ENCODE results near the gene TTLL13.
"Not testable (repeated sequence)": the region's sequence is repeated elsewhere in the genome, so short reads cannot be mapped to it uniquely, and the experiment has no call there.

The TTLL13 gene

DNA sequence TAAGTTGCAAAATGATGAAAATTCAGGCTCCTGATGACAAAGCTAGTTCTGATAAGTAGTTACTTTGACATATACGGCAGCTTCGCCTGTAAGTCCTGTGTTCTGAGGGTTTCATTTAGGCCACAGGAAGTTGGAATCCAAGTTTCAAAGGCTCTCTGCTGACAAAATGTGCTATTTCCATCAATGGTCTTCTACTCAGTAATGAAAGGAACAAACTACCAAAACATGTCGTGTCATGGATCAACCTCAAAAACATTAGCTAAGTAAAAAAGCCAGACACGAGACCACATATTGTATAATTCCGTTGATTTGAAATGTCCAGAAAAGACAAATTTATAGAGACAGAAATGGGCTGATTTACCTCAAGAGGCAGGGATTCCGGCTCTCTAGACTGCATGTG, 38.6 kb downstream of the TTLL13 start:
- no peak for DNase-seq

DNA sequence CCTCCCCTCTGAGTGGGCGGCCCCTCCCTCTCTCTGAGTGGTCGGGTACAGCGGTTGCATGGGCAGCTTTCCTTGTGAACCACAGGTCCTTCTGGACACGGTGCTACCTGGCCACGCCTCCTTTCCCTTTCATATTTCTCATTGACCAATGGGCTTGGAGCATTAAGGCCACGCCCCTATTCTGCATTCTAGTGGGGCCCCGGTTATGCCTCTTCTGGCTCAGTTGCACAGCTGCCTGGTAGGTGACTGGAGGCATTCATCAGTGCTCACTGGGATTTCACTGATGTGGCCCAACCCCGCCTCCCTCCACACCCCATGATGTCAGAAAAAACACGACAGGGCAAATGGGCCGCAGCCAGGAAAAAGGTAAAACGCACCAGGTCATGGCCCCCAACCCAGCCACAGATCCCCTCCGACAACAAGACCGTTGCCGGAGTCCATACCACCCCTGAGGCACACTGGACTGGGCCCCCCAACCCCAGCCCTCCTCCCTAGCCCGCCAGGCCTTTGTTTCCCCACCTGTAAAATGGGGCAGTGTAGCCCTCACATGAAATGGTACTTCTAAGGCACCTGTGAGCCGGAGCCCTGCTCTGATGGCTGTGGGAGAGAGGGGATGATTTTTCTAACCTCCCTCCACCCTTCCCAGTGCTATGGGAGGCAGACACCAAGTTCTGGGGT, 42.5 kb downstream of the TTLL13 start:
- DNase-seq, result no peak

DNA sequence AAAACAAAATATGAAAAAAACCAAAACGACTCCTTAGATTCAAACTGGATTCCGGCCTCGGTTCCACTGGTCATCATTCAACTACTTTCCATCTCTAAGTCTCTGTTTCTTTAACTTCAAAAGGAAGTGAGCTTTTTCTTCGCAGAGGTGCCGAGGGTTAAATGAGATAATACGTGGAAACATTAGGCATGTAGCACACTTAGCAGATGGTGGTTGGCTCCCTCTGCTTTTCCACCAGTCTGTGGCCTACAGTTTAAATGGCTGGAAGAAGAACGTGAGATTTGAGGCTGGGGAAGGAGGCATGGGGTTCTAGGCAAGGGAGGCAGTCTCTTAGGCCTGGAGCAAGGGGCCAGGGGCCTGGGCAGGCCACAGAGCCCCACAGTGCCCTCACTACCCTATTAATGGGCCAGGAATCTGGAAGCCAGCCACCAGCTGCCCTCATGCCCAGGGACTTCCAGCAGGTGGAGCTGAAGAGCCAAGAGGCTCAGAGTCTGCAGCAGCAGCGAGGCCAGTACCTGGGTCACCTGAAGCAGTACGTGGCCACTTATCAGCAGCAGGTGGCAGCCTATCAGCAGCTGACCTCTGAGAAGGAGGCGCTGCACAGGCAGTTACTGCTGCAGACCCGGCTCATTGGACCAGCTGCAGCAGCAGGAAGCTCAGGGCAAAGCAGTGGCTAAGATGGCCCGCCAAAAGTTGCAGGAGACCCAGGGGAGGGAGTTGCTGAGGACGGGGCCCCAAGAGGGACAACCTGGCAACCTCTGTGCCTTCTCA, 43.9 kb downstream of the TTLL13 start:
- peak; percentile 52 for DNase-seq

DNA sequence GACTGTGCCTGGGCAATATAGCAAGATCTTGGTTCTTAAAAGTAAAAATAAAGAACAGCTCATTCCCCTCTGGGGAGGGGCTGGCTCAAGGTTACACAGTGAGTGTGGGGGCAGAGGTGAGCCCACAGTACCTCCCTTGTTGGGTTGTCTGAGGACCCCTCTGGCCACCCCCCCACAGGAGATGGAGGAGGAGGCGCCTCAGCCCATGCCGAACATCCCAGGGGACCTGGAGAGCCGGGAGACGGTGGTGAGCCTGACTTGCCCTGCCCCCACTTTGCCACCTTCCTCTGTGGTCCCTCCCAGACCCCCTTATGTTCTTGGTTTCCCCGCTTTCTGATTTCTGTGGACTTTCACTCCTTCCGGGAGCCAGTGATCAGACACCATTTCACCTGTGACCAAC, 44.8 kb downstream of the TTLL13 start:
- DNase-seq, result no peak

DNA sequence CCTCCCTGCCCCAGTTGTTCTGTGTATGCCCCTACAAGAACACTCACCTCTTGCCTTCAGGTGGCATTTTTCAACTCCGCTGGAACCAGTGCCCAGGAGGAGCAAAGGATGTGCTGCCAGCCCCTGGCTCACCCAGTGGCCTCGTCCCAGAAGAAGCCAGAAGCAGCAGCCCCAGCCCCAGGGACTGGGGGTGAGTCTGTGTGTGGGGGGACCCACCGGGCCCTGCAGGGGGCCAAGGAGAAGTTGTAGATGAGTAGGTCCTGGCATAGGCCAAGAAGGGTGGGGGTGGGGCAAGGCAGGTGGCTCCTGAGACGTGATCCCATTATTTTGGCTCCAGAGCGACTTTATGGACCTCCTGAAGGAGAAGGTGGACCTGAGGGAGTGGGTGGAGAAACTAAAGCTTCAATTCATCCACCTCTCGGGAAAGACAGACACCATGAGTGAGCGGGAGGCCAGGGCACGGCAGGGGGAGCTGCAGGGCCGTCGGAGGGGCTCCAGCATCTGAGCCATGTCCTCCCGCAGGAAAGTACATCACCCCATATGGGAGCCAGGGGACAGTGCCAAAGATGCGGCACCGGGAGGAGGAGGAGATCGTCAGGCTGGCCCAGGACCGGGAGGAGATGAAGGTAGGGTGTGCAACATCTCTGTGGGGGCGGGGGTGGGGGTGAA, 45.4 kb downstream of the TTLL13 start:
- DNase-seq, result no peak

DNA sequence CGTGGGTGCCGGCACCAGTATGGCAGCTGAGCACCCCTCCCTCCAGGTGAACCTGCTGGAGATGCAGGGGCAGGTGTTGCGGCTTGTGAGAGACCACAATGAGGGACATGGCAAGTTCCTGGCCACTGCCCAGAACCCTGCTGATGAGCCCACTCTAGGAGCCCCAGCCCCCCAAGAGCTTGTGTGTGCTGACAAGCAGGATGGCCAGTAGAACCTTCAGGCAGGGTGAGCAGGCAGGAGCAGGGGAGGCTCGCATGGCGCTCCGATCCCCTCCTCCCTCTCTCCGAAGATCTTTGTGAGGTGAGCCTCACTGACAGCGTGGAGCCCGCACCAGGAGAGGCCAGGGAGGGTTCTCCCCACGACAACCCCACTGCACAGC, 45.9 kb downstream of the TTLL13 start:
- DNase-seq, result no peak

DNA sequence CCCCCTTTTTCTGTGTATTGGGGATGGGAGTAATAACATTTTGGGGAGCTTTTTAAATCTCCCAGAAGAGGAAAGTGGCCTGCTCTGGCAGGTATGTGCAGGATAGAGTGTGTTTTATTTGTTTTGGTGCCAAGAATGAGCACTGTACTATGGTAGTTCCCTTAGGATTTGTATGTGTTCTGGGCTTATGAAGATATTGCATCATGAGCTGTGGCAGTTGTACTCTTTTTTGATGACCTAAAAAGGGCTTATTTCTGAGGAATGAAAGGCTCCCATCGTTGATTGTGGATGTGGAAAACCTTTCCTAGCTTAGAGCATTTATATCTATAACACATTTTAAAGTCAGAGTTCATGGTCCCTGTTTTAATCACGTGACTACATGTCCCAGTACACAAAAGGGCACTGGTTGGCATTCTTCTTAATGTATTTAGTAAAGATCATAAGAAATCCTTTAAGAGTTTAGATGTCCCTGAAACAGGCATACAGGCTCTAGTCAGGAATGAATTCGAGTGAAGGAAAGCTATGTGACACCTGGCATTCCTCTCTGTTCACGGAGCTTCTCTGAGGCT, 47.0 kb downstream of the TTLL13 start:
- not testable (repeated sequence) for DNase-seq

DNA sequence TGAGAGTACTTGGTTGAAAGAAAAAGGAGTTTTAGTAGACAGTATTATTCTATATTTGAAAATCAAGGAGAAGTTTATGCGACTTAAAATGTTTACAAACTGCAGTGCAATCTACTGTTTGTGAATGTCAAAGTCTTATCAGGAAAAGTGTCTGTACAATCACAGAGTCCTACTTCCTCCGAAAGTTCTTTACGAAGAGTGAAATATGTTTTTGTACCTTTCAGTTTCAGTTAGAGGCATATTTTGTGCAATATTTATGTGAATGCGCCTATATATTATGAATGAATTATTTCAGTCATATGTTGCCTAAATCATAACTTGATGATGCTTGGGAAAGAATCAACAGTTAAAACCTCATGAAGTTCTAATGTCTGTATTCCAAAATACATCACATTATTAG, 47.7 kb downstream of the TTLL13 start:
- no peak for DNase-seq

DNA sequence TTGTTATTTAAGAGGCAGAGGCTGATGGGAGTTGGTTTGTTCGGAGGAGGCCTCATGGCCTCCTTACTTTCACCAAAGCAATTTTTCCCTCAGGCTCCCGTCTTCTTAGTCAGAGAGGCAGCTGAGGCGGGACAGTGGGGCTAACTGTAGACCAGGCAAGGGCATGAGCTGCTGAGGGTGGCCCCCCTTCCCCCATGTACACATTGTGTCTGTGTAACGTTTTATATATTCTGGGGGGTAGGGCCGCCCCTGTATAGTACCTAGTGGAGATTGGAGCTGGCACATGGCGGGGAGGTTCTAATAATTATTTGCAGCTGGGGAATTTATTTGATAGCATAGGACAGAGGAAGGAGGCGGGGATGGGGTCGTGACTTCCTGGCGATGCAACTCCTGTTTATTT, 51.2 kb downstream of the TTLL13 start:
- DNase-seq, result no peak

DNA sequence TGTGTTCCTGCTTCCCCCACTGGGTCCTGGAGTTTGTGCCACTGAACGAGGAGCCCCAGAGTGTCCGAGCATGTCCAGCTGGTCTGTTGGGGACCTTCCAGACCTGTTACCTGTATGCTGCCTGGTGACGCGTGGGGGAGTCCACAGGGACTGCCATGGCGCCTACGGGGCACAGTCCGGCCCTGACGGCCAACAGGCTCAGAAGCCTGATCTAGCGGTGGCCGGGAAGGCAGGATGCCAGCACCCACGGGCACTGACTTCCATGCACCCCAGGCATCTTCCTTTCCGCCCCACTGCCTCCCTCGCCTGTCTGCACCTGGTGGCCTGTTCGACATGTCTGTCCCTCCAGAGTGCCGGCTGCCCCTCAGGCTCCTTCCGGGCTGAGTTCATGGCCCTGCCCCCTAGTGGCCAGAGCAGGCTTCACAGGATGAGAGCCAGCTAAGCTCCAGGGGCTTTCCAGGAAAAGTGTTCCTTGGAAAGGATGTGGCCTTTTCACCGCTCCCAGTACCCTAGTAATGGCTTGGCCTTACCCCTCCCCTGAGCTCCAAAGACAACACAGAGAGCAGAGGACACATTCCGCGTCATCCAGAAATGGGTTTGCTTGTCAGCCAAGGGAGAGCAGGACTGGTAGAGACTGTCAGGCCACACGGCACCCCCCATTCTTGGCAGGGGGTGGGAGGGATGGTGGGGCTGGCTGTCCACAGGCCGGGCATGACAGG, 51.8 kb downstream of the TTLL13 start:
- DNase-seq, result no peak

DNA sequence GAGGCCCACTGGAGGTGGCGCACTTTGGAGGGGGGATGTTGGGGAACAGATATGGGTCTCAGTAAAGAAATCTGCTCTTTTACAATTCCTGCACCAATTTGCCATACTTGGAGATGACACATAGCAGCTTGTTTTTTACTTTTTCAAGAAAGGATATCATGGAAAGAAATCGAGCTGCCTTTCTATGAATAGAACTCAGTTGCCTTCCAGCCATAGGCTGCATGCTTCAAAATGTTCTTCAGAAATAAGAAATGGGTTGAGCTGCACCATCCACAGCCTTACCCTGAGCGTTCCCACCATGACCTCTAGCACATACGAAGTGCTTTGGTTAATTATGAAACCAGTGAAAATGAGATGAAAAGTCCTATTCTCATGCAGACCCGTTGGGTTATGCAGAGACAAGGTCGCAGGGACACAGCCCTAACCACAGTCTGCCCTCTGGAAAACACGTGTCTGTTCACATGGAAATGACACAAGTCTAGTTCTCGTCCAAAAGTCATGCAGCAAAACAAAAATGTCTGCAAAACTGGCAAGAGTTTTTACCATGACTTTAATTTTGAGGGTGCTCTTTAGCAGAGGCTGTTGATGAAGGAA, 52.4 kb downstream of the TTLL13 start:
- DNase-seq, result no peak

DNA sequence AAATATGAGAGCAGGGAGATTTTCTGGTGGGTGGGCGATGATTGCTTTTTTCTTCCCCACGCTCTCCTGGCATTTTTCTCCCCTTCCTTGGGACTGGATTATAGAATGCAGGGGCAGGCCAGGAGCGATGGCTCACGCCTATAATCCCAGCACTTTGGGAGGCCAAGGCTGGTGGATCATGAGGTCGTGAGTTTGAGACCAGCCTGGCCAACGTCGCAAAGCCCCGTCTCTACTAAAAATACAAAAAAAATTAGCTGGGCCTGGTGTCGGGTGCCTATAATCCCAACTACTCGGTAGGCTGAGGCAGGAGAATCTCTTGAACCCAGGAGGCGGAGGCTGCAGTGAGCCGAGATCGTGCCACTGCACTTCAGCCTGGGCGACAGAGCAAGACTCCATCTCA, 56.0 kb downstream of the TTLL13 start:
- DNase-seq, result not testable (repeated sequence)

DNA sequence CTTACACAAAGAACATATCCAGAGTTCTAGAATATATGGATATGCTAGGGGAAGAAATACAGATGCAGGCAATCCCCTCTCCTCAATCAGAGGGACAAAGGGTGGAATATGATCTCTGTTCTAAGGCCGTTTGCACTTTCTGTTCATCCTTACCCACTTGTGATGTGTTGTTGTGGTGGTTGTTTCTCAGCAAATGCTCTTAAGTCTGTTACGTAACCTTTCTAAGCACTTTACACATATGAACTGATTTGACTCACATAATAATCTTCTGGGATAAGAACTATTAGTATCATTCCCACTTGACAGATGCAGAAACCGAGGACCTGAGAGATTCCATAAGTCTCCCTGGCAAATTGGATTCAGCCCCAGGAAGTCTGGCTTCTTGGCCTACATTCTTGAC, 56.6 kb downstream of the TTLL13 start:
- DNase-seq, result no peak

DNA sequence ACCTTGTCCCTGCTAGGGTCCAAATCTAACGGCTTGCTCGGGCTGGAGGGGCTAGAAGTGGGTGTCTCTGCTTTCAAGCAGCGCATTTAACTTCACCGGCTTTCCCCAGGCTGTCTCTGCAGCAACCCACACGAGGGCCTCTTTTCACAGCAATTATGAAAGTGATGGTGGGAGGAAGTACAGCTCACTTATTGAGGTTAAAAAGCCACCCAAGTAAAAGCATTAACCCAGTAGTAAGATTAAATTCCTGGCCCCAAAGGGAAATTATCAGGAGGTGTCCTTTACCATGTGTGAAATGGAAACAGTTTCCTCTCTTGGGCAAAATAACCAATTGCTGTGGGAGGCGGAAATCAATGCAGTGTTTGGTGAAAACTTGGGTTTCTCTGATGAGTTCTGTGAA, 57.2 kb downstream of the TTLL13 start:
- DNase-seq, result no peak

DNA sequence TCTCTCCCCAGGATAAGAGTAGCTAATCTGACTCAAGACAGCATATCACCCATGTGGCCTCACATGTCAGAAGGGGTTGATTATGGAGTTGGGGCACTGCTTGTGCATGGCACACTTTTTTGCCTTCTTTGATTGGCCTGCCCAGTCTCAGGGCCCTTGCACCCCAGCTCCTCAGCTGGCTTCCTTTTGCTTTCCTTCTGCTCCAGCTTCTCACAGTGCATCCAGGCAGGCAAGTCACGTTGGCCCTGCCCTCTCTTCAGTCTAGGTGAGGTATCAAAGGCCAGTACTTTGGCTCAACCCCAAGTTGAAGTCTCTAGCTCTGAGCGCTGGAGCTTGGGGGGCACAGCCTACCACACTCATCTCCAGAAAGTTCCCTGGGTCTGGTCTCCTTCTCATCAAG, 58.3 kb downstream of the TTLL13 start:
- no peak for DNase-seq

DNA sequence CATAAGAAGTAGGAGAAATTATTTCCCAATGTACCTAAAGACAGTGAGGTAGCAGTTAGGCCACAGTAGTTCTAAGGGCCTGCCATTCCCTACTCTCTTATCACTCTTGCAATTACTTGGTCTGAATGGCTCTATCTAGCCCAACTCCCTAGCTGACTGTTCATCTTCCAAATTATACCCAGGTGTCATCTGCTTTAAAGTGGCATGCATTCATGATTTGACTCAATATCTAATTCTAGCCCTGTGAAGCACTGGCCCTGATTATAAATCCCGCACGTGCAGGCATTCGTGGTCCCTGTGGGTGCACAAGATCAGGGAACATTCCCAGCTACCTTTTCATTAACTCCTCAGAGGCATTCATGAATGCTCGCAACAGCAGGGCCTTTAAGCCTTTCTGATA, 59.7 kb downstream of the TTLL13 start:
- no peak for DNase-seq

All from right kidney (tissue), 1 donor.